ENCODE results near the gene GFI1. TPM values are rescaled to one million over a fixed set of nuclear protein-coding genes. Genes with fewer than 3 reads are reported as not detected.

GFI1 gene
- total RNA-seq, 1 experiment from 2014 or later, result 0.35 TPM

DNA sequence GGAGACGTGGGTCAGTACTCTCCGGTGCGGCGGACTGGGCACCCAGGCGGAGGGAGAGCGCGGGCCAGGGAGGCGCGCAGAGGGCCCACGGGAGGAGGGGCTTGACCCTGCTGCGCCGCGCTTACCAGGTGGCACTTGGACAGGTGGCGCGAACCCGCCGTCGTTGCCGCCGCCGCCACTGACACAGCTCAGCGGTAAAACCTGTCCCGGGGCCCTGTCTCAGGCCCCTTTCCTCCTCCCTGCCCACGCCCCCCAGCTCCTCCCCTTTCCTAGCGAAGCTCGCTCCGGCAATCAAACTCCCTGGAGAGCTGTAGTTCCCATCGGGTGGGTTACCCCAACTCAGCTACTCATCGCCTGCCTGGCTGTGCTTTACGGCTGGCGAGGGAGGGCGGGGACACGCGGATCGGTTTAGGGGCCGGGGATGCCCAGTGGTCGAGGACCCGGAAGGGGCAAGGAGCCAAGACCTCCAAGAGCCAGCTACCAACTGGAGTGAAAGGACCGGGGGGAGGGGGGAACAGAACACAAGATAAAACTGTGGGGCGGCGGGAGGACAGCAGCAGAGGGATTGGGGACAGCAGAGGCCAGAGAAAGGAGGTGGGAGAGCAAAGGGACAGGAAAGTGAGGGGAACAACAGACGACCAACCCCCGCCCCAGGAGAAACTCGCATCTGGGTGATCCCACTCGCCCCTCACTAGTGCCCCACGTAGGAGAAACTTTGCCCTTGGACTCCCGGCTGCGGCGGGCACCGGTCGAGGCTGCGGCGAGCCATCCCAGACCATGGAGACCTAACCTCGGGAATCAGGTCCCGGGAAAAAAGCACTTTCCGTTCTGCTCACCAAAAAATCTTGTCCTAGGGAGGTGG lies 2.9 kb downstream of the GFI1 start:
- DNase-seq (ENCODE audit: low spot score) (peak; percentile 71), ATAC-seq (peak; percentile 8)
- no peak overlapping the region for H3K27ac Mint-ChIP-seq
- ChIA-PET CTCF (interaction anchor here (0.6 kb wide), 1 partner anchor 335 kb away, joined by 4 read pairs; no protein-coding TSS in a partner anchor), POLR2A (interaction anchor here (0.6 to 1.1 kb wide), 2 partner anchors 85 to 348 kb away, joined by 4 to 5 read pairs; partner anchors contain the start of gene RPL5)
- peak overlapping the region; percentile 77 for H3K4me3 Mint-ChIP-seq
- TF ChIP-seq MYBL2 (CRISPR knock-in tag; IDR thresholded peaks at IDR 0.05) (0 out of 2 replicates have a peak, but pooled peaks have one; percentile 30), SP1 (CRISPR knock-in tag; conservative IDR thresholded peaks at IDR 0.05) (no peak), FOXK1 (CRISPR knock-in tag; IDR thresholded peaks at IDR 0.05) (no peak), GRHL2 (CRISPR knock-in tag; IDR thresholded peaks at IDR 0.05; ENCODE audit: insufficient replicate concordance, severe bottlenecking) (no peak), TEAD1 (CRISPR knock-in tag; IDR thresholded peaks at IDR 0.05) (0 out of 2 replicates have a peak, but pooled peaks have one; percentile 15), ESRRA (CRISPR knock-in tag; IDR thresholded peaks at IDR 0.05; ENCODE audit: borderline replicate concordance) (peak; percentile 12; the same call in 1 of the 2 replicates), ZNF263 (CRISPR knock-in tag; IDR thresholded peaks at IDR 0.05; ENCODE audit: low read depth) (0 out of 2 replicates have a peak, but pooled peaks have one; percentile 31)
- TF ChIP-seq, protein P1, sequence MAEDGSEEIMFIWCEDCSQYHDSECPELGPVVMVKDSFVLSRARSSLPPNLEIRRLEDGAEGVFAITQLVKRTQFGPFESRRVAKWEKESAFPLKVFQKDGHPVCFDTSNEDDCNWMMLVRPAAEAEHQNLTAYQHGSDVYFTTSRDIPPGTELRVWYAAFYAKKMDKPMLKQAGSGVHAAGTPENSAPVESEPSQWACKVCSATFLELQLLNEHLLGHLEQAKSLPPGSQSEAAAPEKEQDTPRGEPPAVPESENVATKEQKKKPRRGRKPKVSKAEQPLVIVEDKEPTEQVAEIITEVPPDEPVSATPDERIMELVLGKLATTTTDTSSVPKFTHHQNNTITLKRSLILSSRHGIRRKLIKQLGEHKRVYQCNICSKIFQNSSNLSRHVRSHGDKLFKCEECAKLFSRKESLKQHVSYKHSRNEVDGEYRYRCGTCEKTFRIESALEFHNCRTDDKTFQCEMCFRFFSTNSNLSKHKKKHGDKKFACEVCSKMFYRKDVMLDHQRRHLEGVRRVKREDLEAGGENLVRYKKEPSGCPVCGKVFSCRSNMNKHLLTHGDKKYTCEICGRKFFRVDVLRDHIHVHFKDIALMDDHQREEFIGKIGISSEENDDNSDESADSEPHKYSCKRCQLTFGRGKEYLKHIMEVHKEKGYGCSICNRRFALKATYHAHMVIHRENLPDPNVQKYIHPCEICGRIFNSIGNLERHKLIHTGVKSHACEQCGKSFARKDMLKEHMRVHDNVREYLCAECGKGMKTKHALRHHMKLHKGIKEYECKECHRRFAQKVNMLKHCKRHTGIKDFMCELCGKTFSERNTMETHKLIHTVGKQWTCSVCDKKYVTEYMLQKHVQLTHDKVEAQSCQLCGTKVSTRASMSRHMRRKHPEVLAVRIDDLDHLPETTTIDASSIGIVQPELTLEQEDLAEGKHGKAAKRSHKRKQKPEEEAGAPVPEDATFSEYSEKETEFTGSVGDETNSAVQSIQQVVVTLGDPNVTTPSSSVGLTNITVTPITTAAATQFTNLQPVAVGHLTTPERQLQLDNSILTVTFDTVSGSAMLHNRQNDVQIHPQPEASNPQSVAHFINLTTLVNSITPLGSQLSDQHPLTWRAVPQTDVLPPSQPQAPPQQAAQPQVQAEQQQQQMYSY (CRISPR knock-in tag; IDR thresholded peaks at IDR 0.05), result 0 out of 2 replicates have a peak, but pooled peaks have one; percentile 26
- TF ChIP-seq, protein P2, sequence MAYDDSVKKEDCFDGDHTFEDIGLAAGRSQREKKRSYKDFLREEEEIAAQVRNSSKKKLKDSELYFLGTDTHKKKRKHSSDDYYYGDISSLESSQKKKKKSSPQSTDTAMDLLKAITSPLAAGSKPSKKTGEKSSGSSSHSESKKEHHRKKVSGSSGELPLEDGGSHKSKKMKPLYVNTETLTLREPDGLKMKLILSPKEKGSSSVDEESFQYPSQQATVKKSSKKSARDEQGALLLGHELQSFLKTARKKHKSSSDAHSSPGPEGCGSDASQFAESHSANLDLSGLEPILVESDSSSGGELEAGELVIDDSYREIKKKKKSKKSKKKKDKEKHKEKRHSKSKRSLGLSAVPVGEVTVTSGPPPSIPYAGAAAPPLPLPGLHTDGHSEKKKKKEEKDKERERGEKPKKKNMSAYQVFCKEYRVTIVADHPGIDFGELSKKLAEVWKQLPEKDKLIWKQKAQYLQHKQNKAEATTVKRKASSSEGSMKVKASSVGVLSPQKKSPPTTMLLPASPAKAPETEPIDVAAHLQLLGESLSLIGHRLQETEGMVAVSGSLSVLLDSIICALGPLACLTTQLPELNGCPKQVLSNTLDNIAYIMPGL (CRISPR knock-in tag; IDR thresholded peaks at IDR 0.05), result 0 out of 2 replicates have a peak, but pooled peaks have one; percentile 6
- peaks cover 10% of the 10 kb centered on the region for H3K36me3 Mint-ChIP-seq
- H3K9me3 Mint-ChIP-seq, result no peaks in the 10 kb centered on the region
- H3K4me1 Mint-ChIP-seq, result peaks cover 43% of the 10 kb centered on the region
- peaks cover 99% of the 10 kb centered on the region for H3K27me3 Mint-ChIP-seq (ENCODE audit: low read depth)

DNA sequence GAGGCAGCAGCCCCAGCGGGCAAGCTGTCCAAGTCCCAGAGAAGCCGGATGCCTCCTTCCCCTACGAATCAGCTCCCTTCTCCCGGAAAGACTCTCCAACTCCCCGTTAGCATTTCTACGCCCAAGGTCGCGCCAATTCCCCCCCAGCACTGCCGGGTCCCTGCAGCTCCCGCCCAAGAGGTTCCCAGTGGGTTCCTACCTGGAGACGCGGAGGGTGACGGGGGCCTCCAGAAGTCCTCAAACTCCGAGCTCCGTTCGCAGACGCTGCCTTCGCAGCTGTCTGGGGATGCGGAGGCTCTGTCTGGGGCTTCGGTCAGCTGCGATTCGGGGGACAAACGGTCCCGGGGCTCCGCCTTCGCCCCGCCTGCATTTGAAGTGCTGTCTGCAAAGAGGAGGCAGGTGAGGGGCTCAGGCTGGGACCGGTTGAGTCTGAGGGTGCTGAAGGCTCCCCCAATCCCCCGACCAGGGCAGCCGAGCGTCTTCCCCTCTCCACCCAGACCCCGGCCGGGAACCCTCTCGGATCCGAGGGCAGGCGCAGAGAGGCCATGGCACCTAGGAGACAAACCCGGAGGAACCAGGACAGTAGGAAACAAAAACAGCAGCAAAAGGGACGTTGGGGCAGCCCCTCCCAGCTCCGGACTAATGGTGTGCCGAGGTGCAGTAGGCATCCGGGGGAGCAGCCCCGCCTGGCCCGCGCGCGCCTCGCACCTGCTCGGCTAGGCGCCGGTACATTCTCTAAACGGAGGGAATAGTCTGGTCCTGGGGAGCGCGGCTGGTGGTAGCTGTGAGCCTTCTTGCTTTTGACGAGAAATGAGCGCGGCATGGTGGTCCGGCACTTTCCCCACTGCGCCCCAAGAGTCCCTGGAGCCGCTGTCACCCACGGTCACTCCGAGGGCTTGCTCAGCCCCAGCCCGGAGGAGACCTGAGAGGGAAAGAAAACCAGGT lies 3.8 kb downstream of the GFI1 start:
- ChIA-PET POLR2A (interaction anchor here (0.6 to 1.1 kb wide), 2 partner anchors 86 to 349 kb away, joined by 4 to 5 read pairs; partner anchors contain the start of gene RPL5), CTCF (interaction anchor here (0.6 to 1.3 kb wide), 2 partner anchors 41 to 336 kb away, joined by 4 read pairs; no protein-coding TSS in a partner anchor)
- Mint-ChIP-seq H3K4me3 (peak overlapping the region; percentile 77), H3K27me3 (ENCODE audit: low read depth) (peaks cover 99% of the 10 kb centered on the region), H3K27ac (no peak overlapping the region), H3K36me3 (peaks cover 14% of the 10 kb centered on the region), H3K4me1 (peaks cover 43% of the 10 kb centered on the region), H3K9me3 (no peaks in the 10 kb centered on the region)
- TF ChIP-seq ESRRA (CRISPR knock-in tag; IDR thresholded peaks at IDR 0.05; ENCODE audit: borderline replicate concordance) (peak; percentile 18; the same call in 1 of the 2 replicates), JAZF1 (CRISPR knock-in tag; IDR thresholded peaks at IDR 0.05) (no peak), SMAD4 (CRISPR knock-in tag; IDR thresholded peaks at IDR 0.05) (no peak), ZNF263 (CRISPR knock-in tag; IDR thresholded peaks at IDR 0.05; ENCODE audit: low read depth) (no peak), TEAD1 (CRISPR knock-in tag; IDR thresholded peaks at IDR 0.05) (peak; percentile 39; the same call in 1 of the 2 replicates)
- TF ChIP-seq, protein P3, sequence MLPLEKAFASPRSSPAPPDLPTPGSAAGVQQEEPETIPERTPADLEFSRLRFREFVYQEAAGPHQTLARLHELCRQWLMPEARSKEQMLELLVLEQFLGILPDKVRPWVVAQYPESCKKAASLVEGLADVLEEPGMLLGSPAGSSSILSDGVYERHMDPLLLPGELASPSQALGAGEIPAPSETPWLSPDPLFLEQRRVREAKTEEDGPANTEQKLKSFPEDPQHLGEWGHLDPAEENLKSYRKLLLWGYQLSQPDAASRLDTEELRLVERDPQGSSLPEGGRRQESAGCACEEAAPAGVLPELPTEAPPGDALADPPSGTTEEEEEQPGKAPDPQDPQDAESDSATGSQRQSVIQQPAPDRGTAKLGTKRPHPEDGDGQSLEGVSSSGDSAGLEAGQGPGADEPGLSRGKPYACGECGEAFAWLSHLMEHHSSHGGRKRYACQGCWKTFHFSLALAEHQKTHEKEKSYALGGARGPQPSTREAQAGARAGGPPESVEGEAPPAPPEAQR (CRISPR knock-in tag; IDR thresholded peaks at IDR 0.05), result no peak
- TF ChIP-seq, protein P2 (CRISPR knock-in tag; IDR thresholded peaks at IDR 0.05), result peak; percentile 25; the same call in 1 of the 2 replicates
- TF ChIP-seq, protein P4, sequence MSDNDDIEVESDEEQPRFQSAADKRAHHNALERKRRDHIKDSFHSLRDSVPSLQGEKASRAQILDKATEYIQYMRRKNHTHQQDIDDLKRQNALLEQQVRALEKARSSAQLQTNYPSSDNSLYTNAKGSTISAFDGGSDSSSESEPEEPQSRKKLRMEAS (CRISPR knock-in tag; IDR thresholded peaks at IDR 0.05), result peak; percentile 54; the same call in 1 of the 2 replicates
- DNase-seq (ENCODE audit: low spot score) (peak; percentile 44), ATAC-seq (peak; percentile 3)

Measured in WTC11 (cell line).